ENCODE measurements around the gene CEBPZ.

DNA sequence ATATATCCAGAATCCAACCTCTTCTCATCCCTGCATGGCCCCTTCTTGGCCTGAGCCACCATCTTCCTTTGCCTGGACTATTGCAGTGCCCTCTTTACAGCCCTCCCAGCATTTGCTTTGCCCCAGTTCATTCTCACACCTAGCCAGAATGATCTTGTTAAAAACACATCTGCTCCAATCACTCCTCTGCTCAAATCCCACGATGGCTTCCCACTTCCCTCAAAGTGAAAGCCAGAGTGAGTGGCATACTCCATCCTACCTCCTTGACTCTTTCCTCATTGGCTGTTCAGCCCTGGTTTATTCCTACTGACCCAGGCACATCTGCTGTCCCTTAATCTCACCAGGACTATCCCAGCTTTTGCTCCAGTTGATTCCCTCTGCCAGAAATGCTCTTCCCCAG, 57.7 kb downstream of the CEBPZ start:
- no peak for TF ChIP-seq ISL1 (CRISPR knock-in tag; IDR thresholded peaks at IDR 0.05)
- TF ChIP-seq, protein P1, sequence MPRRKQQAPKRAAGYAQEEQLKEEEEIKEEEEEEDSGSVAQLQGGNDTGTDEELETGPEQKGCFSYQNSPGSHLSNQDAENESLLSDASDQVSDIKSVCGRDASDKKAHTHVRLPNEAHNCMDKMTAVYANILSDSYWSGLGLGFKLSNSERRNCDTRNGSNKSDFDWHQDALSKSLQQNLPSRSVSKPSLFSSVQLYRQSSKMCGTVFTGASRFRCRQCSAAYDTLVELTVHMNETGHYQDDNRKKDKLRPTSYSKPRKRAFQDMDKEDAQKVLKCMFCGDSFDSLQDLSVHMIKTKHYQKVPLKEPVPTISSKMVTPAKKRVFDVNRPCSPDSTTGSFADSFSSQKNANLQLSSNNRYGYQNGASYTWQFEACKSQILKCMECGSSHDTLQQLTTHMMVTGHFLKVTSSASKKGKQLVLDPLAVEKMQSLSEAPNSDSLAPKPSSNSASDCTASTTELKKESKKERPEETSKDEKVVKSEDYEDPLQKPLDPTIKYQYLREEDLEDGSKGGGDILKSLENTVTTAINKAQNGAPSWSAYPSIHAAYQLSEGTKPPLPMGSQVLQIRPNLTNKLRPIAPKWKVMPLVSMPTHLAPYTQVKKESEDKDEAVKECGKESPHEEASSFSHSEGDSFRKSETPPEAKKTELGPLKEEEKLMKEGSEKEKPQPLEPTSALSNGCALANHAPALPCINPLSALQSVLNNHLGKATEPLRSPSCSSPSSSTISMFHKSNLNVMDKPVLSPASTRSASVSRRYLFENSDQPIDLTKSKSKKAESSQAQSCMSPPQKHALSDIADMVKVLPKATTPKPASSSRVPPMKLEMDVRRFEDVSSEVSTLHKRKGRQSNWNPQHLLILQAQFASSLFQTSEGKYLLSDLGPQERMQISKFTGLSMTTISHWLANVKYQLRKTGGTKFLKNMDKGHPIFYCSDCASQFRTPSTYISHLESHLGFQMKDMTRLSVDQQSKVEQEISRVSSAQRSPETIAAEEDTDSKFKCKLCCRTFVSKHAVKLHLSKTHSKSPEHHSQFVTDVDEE (CRISPR knock-in tag; IDR thresholded peaks at IDR 0.05) = no peak
- TF ChIP-seq RARB (CRISPR knock-in tag; IDR thresholded peaks at IDR 0.05) = no peak
- TF ChIP-seq ZNF70 (CRISPR knock-in tag; IDR thresholded peaks at IDR 0.05) = no peak
- no peak for TF ChIP-seq ZC3H10 (CRISPR knock-in tag; IDR thresholded peaks at IDR 0.05)
- TF ChIP-seq, protein P2, sequence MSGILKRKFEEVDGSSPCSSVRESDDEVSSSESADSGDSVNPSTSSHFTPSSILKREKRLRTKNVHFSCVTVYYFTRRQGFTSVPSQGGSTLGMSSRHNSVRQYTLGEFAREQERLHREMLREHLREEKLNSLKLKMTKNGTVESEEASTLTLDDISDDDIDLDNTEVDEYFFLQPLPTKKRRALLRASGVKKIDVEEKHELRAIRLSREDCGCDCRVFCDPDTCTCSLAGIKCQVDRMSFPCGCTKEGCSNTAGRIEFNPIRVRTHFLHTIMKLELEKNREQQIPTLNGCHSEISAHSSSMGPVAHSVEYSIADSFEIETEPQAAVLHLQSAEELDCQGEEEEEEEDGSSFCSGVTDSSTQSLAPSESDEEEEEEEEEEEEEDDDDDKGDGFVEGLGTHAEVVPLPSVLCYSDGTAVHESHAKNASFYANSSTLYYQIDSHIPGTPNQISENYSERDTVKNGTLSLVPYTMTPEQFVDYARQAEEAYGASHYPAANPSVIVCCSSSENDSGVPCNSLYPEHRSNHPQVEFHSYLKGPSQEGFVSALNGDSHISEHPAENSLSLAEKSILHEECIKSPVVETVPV (CRISPR knock-in tag; IDR thresholded peaks at IDR 0.05) = no peak
- no peak for TF ChIP-seq SNAI2 (CRISPR knock-in tag; IDR thresholded peaks at IDR 0.05)

Measured in SK-N-SH treated with all-trans-retinoic acid at 6 μM for 48 hours (cell line).